Tongue (tissue), 2 donors: ENCODE measurements around the gene MACROD2. TPM values are rescaled to one million over a fixed set of nuclear protein-coding genes. Genes with fewer than 3 reads are reported as not detected.
"Not testable (repeated sequence)": the region's sequence is repeated elsewhere in the genome, so short reads cannot be mapped to it uniquely, and the experiment has no call there.

Experiments
- DNase-seq: peaks from one replicate; pipeline ENCODE4 v3.0.0-alpha.2; 2015
- total RNA-seq: library from RNA; depleted of rRNA; stranded (reverse); fragments of >200 nt; gene quantifications from one replicate; pipeline ENCODE4 v1.2.3, GENCODE V29; 2014

Gene MACROD2
- total RNA-seq, 1 donor from 2014 or later = 5.0 TPM

DNA sequence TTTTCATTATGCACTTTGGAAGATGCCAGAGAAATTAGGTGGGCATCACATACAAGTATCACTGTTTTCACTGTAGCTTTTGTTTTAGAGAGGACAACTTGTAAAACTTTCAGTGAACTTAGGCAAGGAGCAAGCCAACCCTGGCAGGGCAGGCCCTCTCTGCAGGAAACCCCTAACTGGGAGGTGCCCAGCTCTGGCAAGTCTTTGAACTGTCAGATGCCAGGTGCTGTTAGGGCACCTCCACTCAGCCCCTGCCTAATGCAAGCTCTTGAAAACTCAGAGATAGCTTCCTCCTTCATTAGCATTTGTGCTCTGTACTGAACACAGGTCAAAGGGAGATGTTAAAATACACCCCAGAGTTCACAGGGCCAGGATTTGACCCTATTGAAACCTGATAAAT lies 1116.3 kb downstream of the MACROD2 start:
- no peak for DNase-seq

- DNase-seq = no peak
Observed at GRCh38 chr20:15113144-15113773, 1117.9 kb downstream of the MACROD2 start.

GRCh38 chr20:15119852-15120487 lies 1124.7 kb downstream of the MACROD2 start:
- no peak for DNase-seq

GRCh38 chr20:15122613-15123012 lies 1127.3 kb downstream of the MACROD2 start:
- no peak for DNase-seq

GRCh38 chr20:15131176-15131575 lies 1135.9 kb downstream of the MACROD2 start:
- no peak for DNase-seq

DNA sequence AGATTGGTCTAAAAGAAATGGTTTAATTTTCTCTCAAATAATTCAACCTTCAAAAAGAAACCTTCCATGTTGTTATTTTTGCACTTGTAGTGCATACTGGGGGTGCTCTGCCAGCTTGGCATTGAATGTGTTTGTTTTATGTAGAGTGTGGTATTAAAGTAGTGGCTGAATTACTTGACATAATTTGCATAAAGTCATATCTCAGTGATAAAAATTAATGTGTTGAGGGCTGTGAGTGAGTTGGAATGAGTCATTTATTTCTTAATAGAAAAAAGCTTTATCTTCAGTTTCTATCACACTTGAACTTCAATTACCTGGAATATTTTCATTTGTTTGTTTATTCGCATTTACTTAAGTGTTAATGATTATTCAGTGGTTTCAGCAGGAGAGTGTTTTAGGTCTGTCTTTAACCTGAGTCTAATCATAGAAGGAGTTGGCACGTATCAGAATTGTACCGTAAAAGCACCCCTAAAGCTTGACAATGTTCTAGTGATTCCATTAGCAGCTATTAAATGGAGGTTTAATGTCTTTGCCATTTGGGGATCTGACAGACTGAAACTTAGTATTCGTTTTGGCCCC lies 1143.3 kb downstream of the MACROD2 start:
- no peak for DNase-seq

- DNase-seq = no peak
Observed at GRCh38 chr20:15139522-15139921, 1144.2 kb downstream of the MACROD2 start.

DNA sequence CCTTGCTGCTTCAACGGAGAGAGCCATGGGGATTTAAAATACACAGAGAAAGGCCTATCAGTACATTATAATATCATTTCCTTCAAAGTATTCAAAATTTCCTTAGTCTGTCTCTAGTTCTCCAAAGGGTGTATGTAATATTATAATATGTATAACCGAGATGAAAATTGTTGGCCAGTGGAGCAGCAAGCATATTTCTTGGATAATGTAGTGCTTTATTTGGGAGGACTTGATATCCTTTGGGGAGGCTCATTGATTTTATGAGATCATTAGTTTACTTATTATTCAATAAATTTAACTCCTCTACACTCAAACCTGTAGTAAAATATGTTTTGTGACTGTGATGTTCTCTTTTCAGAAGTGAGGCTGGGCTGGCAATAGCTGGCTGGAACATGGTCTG lies 1145.0 kb downstream of the MACROD2 start:
- DNase-seq = no peak

GRCh38 chr20:15140940-15141339 lies 1145.6 kb downstream of the MACROD2 start:
- not testable (repeated sequence) for DNase-seq

DNA sequence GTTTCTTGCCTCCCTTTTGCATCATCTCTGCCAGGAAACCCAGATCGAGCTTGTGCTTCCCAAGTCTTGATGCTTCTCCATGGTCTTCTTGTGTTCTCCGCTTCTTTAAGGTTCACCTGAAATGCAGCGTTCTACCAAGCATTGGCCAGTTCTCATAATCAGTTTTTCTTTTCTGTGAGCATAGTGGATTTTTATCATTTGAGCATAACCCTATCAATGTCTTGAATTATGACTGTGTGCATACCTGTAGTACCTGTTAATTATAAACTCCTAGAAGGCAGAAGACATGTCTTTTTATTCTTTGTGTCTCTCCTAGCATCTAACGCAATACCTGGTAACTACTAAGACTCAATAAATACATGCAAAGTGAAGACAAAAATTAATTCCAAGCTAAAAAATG lies 1146.5 kb downstream of the MACROD2 start:
- DNase-seq = no peak

- no peak for DNase-seq
Observed at GRCh38 chr20:15143478-15143877, 1148.2 kb downstream of the MACROD2 start.

GRCh38 chr20:15144916-15145315 lies 1149.6 kb downstream of the MACROD2 start:
- no peak for DNase-seq

- no peak for DNase-seq
Observed at GRCh38 chr20:15146948-15147347, 1151.6 kb downstream of the MACROD2 start.

DNA sequence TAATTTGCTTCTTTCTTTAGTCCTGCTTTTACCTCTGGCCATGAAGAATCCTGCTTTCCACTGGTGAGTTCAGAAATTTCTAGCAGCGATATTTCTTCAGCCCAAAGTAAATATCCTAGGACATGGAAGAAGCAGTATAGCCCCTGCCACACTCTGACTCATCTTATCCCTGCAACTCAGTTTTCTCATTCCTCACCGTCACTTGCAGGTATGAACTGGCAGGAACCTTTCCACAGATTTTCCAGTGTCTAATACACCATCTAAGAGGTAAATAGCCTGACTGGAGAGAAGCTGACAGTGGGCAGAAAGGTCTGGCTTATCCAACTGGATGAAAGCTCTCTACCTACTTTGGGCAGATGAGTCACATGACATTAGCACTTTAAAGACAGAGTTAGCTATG lies 1158.8 kb downstream of the MACROD2 start:
- DNase-seq = no peak

DNA sequence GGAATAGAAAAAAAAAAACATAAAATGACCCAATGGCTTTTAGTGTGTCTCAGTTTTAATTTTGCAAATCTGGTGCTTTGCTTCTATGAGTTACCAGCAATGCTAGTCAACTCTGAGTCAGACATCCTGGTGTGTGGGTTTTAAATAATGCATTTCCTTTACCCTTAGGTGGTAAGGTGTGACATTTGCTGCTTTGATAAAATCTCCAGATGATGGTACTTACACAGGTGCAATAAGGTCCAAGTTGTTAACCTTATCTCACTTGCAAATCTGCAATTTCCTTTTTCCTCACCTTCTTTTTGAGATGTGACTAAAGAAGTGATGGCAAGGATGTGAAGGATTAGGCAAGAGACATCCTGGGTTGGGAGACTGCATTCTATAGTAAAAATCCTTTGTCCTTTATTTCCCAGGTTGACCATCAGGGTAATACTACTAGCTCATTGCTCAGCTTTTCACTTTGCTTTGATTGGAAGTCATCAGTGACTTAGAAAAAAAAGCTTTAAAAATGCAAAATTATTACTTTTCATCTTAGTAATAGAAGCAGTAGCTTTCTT lies 1160.6 kb downstream of the MACROD2 start:
- DNase-seq = no peak

DNA sequence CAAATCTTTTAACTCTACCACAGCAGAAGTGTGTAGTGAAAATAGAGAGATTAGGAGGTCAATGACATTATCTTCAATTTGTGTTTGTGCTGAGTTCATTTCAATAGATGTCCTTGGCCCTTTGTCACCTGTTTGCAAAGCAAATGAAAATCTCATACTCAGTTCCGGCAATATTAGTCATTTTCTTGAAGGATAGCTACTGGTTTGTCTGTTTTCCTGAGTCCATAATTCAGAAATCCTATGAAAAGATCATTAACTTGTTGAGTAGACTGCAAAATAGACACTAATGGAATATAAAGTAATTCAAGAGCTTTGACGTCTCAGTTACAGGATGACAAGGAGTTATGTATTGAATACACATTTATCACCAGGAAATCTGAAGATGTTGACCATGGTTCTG lies 1163.2 kb downstream of the MACROD2 start:
- DNase-seq = no peak

DNA sequence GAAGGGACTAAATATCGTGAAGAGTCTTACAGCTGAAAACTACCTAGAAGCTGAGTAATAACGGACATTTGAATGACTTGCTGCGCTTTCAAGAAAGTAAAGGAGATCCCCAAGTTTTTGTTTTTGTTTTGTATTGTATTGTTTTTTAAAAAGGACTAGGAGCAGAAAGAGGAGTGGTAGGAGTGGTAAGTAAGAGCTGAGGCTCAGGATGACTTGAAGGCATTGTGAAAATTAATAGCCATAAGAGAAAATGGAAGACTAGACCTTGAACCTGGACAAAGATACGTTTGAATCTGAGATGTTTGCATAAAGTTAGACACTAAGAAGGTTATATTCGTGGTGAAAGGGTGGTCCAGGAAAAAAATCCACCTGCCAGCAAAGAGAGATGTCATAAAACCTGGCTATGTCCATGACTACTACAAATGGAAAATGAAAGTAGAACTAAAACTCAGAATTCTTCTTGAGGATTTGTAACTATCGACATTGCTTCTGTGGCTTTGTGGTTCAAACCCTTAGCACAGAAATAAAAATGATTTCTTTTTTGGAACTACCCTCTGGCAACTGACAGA lies 1166.8 kb downstream of the MACROD2 start:
- no peak for DNase-seq

- no peak for DNase-seq
Observed at GRCh38 chr20:15163632-15164031, 1168.3 kb downstream of the MACROD2 start.

DNA sequence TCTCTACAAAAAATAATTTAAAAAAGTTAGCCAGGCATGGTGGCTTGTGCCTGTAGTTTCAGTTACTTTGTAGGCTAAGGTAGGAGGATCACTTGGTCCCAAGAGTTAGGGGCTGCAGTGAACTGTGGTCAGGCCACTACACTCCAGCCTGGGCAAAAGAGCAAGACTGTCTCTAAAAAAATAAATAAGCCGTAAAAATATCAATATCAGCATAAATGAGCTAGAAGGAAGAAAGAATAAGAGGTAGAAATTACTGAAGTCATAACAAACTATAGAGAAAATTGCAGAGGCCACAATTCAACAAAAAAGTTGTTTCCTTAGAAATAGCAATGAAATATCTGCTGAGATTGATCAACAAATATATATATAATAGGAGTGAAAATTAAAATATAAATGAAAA lies 1169.4 kb downstream of the MACROD2 start:
- no peak for DNase-seq

GRCh38 chr20:15166744-15167143 lies 1171.4 kb downstream of the MACROD2 start:
- DNase-seq = no peak

DNA sequence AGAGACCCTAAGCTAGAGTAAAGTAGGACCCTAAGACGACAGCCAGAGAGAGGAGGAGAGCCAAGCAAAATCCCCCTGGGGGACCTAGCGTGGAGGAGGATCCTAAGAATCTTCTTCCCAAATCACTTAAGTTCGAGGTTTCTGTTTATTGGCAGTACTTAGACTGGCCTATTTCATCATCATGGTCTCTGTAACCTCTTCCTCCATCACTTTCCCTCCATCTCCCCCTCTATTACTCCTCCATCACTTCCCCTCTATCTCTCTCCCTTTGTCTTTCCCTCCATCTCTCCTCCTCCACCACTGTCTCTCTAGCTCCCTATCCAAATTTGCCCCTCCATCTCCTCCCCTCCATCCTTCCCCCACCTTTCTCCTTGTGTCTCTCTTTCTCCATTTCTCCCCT lies 1175.7 kb downstream of the MACROD2 start:
- no peak for DNase-seq

DNA sequence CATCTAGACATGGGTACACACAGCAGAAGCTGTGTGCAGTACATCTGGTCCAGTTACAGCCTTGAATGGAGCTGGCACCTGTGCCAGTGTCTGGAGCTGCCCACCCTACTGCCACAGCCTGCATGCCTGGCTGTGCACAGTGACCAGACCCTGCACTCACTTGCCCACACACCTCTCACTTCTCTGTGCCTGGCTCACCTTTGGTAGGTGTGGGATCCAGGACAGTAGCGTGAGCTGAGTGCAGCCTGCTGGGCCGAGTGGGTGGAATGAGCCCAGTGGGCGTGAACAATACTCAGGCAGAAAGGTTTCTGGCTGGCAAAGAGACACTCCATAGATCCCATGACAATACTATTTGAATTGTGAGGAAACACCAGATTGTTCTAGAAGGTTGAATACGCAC lies 1181.6 kb downstream of the MACROD2 start:
- no peak for DNase-seq

DNA sequence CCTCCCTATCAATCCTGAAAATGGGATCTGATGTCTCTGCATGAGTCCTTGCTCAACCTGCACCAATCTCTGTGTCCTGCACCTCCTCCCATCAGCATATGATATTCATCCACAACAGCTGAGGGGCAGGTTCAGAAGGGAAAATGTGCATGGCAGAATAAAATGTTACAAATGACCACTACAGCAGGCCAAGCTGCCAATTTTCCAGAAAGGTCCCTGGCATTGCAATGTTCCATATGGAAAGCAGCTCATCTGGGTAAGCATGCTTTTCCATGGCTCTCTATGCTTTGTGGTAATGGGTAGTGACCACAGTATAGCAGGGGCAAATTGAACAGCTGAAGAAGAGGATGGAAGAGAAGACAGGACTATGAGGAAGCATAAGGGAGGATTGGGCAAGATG lies 1183.3 kb downstream of the MACROD2 start:
- DNase-seq = no peak
